H9 (cell line): ENCODE measurements around the gene SURF2. TPM values are rescaled to one million over a fixed set of nuclear protein-coding genes. Genes with fewer than 3 reads are reported as not detected.

Source experiments
- DNase-seq: peaks from one replicate; pipeline ENCODE4 v3.0.0-alpha.2; 2017
- H2AFZ ChIP-seq: one replicate; pipeline ENCODE4 v1.6.1; 2013; ENCODE audit warnings: mild to moderate bottlenecking, low read length, control low read depth, moderate library complexity
- H2AK5ac ChIP-seq: 2 replicates; pipeline ENCODE4 v1.6.1; 2013; ENCODE audit warnings: low read length, control low read depth, mixed read lengths; ENCODE audit not compliant: insufficient read length
- H2BK120ac ChIP-seq: one replicate; pipeline ENCODE4 v1.6.1; 2013; ENCODE audit warnings: low read depth, mild to moderate bottlenecking, low read length, control low read depth, inconsistent platforms; ENCODE audit not compliant: poor library complexity, severe bottlenecking
- H2BK12ac ChIP-seq: 2 replicates; pipeline ENCODE4 v1.6.1; 2013; ENCODE audit warnings: low read length, control low read depth, mixed read lengths, low read depth; ENCODE audit not compliant: insufficient read length
- H2BK15ac ChIP-seq: 2 replicates; pipeline ENCODE4 v1.6.1; 2013; ENCODE audit warnings: low read depth, low read length, control low read depth
- H2BK20ac ChIP-seq: one replicate; pipeline ENCODE4 v1.6.1; 2013; ENCODE audit warnings: low read depth, mild to moderate bottlenecking, low read length, control low read depth, inconsistent platforms; ENCODE audit not compliant: poor library complexity, severe bottlenecking
- H2BK5ac ChIP-seq: 2 replicates; pipeline ENCODE4 v1.6.1; 2013; ENCODE audit warnings: low read length, control low read depth, mixed read lengths; ENCODE audit not compliant: insufficient read length
- H3K14ac ChIP-seq: 2 replicates; pipeline ENCODE4 v1.6.1; 2013; ENCODE audit warnings: low read length, control low read depth; ENCODE audit not compliant: insufficient read depth
- H3K18ac ChIP-seq: 2 replicates; pipeline ENCODE4 v1.6.1; 2013; ENCODE audit warnings: low read depth, mild to moderate bottlenecking, mixed read lengths, low read length, control low read depth; ENCODE audit not compliant: insufficient read length
- H3K23ac ChIP-seq: 2 replicates; pipeline ENCODE4 v1.6.1; 2013; ENCODE audit warnings: low read length, control low read depth, mixed read lengths, low read depth; ENCODE audit not compliant: insufficient read length
- H3K23me2 ChIP-seq: 2 replicates; pipeline ENCODE4 v1.6.1; 2013; ENCODE audit warnings: low read depth, mild to moderate bottlenecking, mixed read lengths, low read length, control low read depth; ENCODE audit not compliant: insufficient read length, poor library complexity, severe bottlenecking
- H3K27ac ChIP-seq: 2 replicates; pipeline ENCODE4 v1.5.1; 2013; ENCODE audit warnings: low read length, control low read depth, mixed read lengths, low read depth; ENCODE audit not compliant: insufficient read length
- H3K27me3 ChIP-seq: 2 replicates; pipeline ENCODE4 v1.6.1; 2013; ENCODE audit warnings: low read length, control low read depth, inconsistent platforms; ENCODE audit not compliant: insufficient read depth
- H3K4ac ChIP-seq: 2 replicates; pipeline ENCODE4 v1.6.1; 2013; ENCODE audit warnings: low read depth, mild to moderate bottlenecking, control low read depth, inconsistent platforms, low read length, moderate library complexity
- H3K4me1 ChIP-seq: 2 replicates; pipeline ENCODE4 v1.6.1; 2013; ENCODE audit warnings: low read length, control low read depth, inconsistent platforms; ENCODE audit not compliant: insufficient read depth
- H3K4me2 ChIP-seq: 2 replicates; pipeline ENCODE4 v1.6.1; 2013; ENCODE audit warnings: low read length, control low read depth, mixed read lengths; ENCODE audit not compliant: insufficient read length, insufficient read depth
- H3K56ac ChIP-seq: 2 replicates; pipeline ENCODE4 v1.6.1; 2013; ENCODE audit warnings: low read depth, mild to moderate bottlenecking, mixed read lengths, low read length, control low read depth; ENCODE audit not compliant: insufficient read length
- H3K79me1 ChIP-seq: 2 replicates; pipeline ENCODE4 v1.6.1; 2013; ENCODE audit warnings: low read depth, mild to moderate bottlenecking, moderate library complexity, low read length, control low read depth, inconsistent platforms; ENCODE audit not compliant: insufficient read depth, poor library complexity, severe bottlenecking
- H3K79me2 ChIP-seq: 2 replicates; pipeline ENCODE4 v1.6.1; 2013; ENCODE audit warnings: low read length, control low read depth, inconsistent platforms; ENCODE audit not compliant: insufficient read depth
- H3K9ac ChIP-seq: 2 replicates; pipeline ENCODE4 v1.6.1; 2013; ENCODE audit warnings: low read length, control low read depth, mixed read lengths; ENCODE audit not compliant: insufficient read length; ENCODE audit errors: extremely low read depth
- H3K9me3 ChIP-seq: one replicate; pipeline ENCODE4 v1.6.1; 2013; ENCODE audit warnings: low read depth, low read length, inconsistent platforms; ENCODE audit not compliant: control insufficient read depth
- H3T11ph ChIP-seq: one replicate; pipeline ENCODE4 v1.6.1; 2013; ENCODE audit warnings: mild to moderate bottlenecking, low read length, control low read depth, inconsistent platforms
- H4K20me1 ChIP-seq: one replicate; pipeline ENCODE4 v1.6.1; 2013; ENCODE audit not compliant: control insufficient read depth, insufficient read length, insufficient read depth
- H4K5ac ChIP-seq: 2 replicates; pipeline ENCODE4 v1.6.1; 2013; ENCODE audit warnings: low read depth, mild to moderate bottlenecking, mixed read lengths, low read length, control low read depth; ENCODE audit not compliant: insufficient read length
- H4K8ac ChIP-seq: replicated peaks from 2 replicates; pipeline ENCODE4 v1.6.1; 2013; ENCODE audit warnings: low read length, control low read depth, mixed read lengths, low read depth; ENCODE audit not compliant: insufficient read length
- H4K91ac ChIP-seq: 2 replicates; pipeline ENCODE4 v1.6.1; 2013; ENCODE audit warnings: low read depth, mild to moderate bottlenecking, moderate library complexity, mixed read lengths, low read length, control low read depth; ENCODE audit not compliant: insufficient read length
- H3K27ac Mint-ChIP-seq, 3 experiments: 2 replicates in 2 of 3; 3 replicates in 1 of 3; pipeline ENCODE4 v1.8.0; 2020 to 2021; ENCODE audit warnings: mixed read lengths in 3 of 3, mild to moderate bottlenecking in 1 of 3, moderate library complexity in 1 of 3
- H3K27me3 Mint-ChIP-seq: 2 replicates; pipeline ENCODE4 v1.8.0; 2021; ENCODE audit warnings: low read depth, mild to moderate bottlenecking, moderate library complexity, mixed read lengths
- H3K36me3 Mint-ChIP-seq, 3 experiments: 2 replicates in 2 of 3; 3 replicates in 1 of 3; pipeline ENCODE4 v1.8.0; 2020 to 2021; ENCODE audit warnings: low read depth in 3 of 3, mixed read lengths in 3 of 3; ENCODE audit not compliant: insufficient read depth in 1 of 3
- H3K4me1 Mint-ChIP-seq, 2 experiments: 2 replicates each; pipeline ENCODE4 v1.8.0; 2020; ENCODE audit warnings: mixed read lengths in 2 of 2
- H3K4me3 Mint-ChIP-seq, 2 experiments: 2 replicates in 1 of 2; 3 replicates in 1 of 2; pipeline ENCODE4 v1.8.0; 2020 to 2021; ENCODE audit warnings: mild to moderate bottlenecking in 2 of 2, mixed read lengths in 2 of 2, moderate library complexity in 1 of 2
- H3K9me3 Mint-ChIP-seq, 2 experiments: 2 replicates in 1 of 2; 3 replicates in 1 of 2; pipeline ENCODE4 v1.8.0; 2020; ENCODE audit warnings: mild to moderate bottlenecking in 2 of 2, mixed read lengths in 2 of 2, moderate library complexity in 1 of 2
- WGBS: extraction: QIAGEN DNeasy Blood & Tissue Kit; methylation state at CpG from one replicate; pipeline ENCODE4 v1.1.7; 2013; ENCODE audit warnings: missing lambda C conversion rate, low lambda C conversion rate, mixed read lengths; ENCODE audit not compliant: insufficient read length; ENCODE audit errors: extremely low coverage; 5-methylcytosine and 5-hydroxymethylcytosine counted together
- total RNA-seq: library from RNA; stranded (reverse); gene quantifications from 2 replicates; pipeline ENCODE4 v1.2.1, GENCODE V29; 2021
- TF ChIP-seq, protein P1 (sequence below): fragments of 200-600 bp; sonication (generic); conservative IDR thresholded peaks from 3 replicates; pipeline ENCODE4 v1.8.0; 2021; ENCODE audit warnings: antibody characterized with exemption, mild to moderate bottlenecking

The SURF2 gene
- total RNA-seq, 1 experiment from 2014 or later: 44.4 TPM

DNA sequence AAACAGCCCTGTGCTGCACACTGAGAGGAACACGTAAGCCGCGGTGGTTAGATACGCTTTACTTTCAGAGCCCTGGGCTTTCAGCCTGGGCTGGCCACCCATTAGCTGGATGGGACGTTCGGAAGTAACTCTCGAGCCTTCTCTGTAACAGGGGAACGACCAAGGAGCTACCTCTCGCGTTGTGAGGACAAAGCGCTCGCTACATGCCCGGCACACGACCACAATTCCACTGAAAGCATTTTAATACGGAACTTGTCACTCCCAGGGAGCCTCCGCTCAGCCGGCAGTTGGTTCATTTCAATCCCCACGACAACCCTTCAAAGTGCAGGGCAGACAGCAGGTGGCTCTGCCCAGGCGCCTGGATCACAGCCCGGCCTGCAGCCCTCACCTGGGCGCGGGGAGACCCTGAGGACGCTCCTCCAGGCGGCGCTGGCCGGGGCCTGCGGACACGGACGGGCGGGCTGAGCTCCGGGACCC lies 431 bp upstream of the SURF2 start:
- Histone ChIP-seq H2AK5ac (no peak overlapping the region), H2BK5ac (no peak overlapping the region), H3K79me2 (no peaks in the 10 kb centered on the region; the same call in 1 of the 2 replicates), H2BK15ac (no peak overlapping the region), H4K91ac (no peak overlapping the region), H4K5ac (no peak overlapping the region), H3K9ac (peak overlapping the region; percentile 45), H3K27ac (no peak overlapping the region), H3K4me1 (no peaks in the 10 kb centered on the region), H3K56ac (no peak overlapping the region), H3K27me3 (no peaks in the 10 kb centered on the region), H2BK20ac (no peak overlapping the region), H3K23ac (no peak overlapping the region), H3K4me2 (peak overlapping the region; percentile 60), H4K20me1 (no peaks in the 10 kb centered on the region), H3K9me3 (no peaks in the 10 kb centered on the region), H3T11ph (no peak overlapping the region), H3K79me1 (peaks cover 3% of the 10 kb centered on the region), H3K23me2 (peaks cover 10% of the 10 kb centered on the region), H2BK12ac (no peak overlapping the region), H3K14ac (no peak overlapping the region), H3K18ac (no peak overlapping the region), H4K8ac (no peak overlapping the region), H2AFZ (no peak overlapping the region), H2BK120ac (no peak overlapping the region), H3K4ac (no peak overlapping the region)
- Mint-ChIP-seq H3K4me1 (peaks cover 11 to 12% of the 10 kb centered on the region in 2 experiments), H3K9me3 (no peaks in the 10 kb centered on the region), H3K27me3 (no peaks in the 10 kb centered on the region), H3K36me3 (peaks cover 18 to 57% (median 50%) of the 10 kb centered on the region in 3 experiments; a peak in 6 of 7 replicates), H3K4me3 (peak overlapping the region; percentile 92 to 96), H3K27ac (peak overlapping the region; percentile 72 to 95 (median 94); a peak in 5 of 7 replicates)
- TF ChIP-seq, protein P1, sequence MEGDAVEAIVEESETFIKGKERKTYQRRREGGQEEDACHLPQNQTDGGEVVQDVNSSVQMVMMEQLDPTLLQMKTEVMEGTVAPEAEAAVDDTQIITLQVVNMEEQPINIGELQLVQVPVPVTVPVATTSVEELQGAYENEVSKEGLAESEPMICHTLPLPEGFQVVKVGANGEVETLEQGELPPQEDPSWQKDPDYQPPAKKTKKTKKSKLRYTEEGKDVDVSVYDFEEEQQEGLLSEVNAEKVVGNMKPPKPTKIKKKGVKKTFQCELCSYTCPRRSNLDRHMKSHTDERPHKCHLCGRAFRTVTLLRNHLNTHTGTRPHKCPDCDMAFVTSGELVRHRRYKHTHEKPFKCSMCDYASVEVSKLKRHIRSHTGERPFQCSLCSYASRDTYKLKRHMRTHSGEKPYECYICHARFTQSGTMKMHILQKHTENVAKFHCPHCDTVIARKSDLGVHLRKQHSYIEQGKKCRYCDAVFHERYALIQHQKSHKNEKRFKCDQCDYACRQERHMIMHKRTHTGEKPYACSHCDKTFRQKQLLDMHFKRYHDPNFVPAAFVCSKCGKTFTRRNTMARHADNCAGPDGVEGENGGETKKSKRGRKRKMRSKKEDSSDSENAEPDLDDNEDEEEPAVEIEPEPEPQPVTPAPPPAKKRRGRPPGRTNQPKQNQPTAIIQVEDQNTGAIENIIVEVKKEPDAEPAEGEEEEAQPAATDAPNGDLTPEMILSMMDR: no peak
- no peak for DNase-seq
- no CpG with 5 or more reads among the region's 31 CpGs for WGBS
